Measurements from ENCODE around the gene ARHGAP22. TPM values are rescaled to one million over a fixed set of nuclear protein-coding genes. Genes with fewer than 3 reads are reported as not detected.

The ARHGAP22 gene
- total and polyA plus RNA-seq, 2 experiments from 2014 or later, result 4.8 to 10.7 TPM

DNA sequence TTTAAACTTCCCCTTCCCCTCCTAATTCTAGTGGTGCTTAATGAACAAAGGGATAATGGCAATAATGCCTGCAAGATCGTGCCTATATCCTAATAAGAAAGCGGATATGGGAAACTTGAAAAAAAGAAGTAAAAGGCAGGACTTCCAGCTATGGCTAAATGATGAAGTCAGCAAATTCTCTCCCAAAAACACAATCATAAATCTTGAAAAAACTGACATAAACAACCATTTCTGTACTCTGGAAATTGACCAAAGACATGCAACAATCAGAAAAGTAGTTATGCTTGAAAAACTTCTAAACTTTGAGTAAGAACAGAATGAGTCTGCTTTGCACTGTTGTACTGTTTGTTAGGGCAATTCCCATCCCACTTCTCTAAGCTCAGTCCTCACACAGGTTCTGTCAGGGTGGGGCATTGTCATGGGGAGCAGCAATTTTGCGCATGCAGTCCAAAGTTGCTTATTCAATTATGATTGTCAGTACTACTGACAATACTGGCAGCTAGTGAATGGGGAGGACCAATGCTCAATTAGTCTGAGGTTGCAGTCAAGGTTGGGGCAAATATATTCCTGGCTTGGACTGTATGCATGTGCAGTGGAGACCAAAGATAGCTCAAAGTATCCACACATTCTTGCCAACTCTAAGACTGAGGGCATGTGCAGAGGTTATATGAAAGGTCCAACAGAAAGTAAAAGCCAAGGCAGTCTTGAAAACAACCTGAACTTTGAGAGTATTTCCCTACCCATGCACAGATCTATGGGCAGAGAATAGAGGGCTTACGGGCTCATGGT lies 34.1 kb upstream of the ARHGAP22 start:
- Mint-ChIP-seq H3K27ac (no peak overlapping the region), H3K9me3 (peaks cover 17% of the 10 kb centered on the region), H3K4me1 (no peaks in the 10 kb centered on the region), H3K27me3 (ENCODE audit: insufficient read depth, low read depth, poor library complexity) (peaks cover 3% of the 10 kb centered on the region), H3K4me3 (no peak overlapping the region), H3K36me3 (ENCODE audit: low read depth) (no peaks in the 10 kb centered on the region)
- Histone ChIP-seq H2AFZ (no peak overlapping the region), H3K36me3 (ENCODE audit: insufficient read depth) (no peaks in the 10 kb centered on the region), H3K4me3 (no peak overlapping the region), H3K4me2 (no peak overlapping the region), H3K79me2 (replicated peaks; ENCODE audit: insufficient read depth) (no peaks in the 10 kb centered on the region), H3K9me2 (ENCODE audit: insufficient read depth) (no peaks in the 10 kb centered on the region), H3K27ac (ENCODE audit: low read depth) (no peak overlapping the region), H3K4me1 (ENCODE audit: insufficient read depth) (no peaks in the 10 kb centered on the region), H4K20me1 (replicated peaks; ENCODE audit: insufficient read depth) (no peaks in the 10 kb centered on the region), H3F3A (replicated peaks; ENCODE audit: low read depth) (no peaks in the 10 kb centered on the region), H3K27me3 (ENCODE audit: insufficient read depth) (no peaks in the 10 kb centered on the region)
- TF ChIP-seq, protein P1, sequence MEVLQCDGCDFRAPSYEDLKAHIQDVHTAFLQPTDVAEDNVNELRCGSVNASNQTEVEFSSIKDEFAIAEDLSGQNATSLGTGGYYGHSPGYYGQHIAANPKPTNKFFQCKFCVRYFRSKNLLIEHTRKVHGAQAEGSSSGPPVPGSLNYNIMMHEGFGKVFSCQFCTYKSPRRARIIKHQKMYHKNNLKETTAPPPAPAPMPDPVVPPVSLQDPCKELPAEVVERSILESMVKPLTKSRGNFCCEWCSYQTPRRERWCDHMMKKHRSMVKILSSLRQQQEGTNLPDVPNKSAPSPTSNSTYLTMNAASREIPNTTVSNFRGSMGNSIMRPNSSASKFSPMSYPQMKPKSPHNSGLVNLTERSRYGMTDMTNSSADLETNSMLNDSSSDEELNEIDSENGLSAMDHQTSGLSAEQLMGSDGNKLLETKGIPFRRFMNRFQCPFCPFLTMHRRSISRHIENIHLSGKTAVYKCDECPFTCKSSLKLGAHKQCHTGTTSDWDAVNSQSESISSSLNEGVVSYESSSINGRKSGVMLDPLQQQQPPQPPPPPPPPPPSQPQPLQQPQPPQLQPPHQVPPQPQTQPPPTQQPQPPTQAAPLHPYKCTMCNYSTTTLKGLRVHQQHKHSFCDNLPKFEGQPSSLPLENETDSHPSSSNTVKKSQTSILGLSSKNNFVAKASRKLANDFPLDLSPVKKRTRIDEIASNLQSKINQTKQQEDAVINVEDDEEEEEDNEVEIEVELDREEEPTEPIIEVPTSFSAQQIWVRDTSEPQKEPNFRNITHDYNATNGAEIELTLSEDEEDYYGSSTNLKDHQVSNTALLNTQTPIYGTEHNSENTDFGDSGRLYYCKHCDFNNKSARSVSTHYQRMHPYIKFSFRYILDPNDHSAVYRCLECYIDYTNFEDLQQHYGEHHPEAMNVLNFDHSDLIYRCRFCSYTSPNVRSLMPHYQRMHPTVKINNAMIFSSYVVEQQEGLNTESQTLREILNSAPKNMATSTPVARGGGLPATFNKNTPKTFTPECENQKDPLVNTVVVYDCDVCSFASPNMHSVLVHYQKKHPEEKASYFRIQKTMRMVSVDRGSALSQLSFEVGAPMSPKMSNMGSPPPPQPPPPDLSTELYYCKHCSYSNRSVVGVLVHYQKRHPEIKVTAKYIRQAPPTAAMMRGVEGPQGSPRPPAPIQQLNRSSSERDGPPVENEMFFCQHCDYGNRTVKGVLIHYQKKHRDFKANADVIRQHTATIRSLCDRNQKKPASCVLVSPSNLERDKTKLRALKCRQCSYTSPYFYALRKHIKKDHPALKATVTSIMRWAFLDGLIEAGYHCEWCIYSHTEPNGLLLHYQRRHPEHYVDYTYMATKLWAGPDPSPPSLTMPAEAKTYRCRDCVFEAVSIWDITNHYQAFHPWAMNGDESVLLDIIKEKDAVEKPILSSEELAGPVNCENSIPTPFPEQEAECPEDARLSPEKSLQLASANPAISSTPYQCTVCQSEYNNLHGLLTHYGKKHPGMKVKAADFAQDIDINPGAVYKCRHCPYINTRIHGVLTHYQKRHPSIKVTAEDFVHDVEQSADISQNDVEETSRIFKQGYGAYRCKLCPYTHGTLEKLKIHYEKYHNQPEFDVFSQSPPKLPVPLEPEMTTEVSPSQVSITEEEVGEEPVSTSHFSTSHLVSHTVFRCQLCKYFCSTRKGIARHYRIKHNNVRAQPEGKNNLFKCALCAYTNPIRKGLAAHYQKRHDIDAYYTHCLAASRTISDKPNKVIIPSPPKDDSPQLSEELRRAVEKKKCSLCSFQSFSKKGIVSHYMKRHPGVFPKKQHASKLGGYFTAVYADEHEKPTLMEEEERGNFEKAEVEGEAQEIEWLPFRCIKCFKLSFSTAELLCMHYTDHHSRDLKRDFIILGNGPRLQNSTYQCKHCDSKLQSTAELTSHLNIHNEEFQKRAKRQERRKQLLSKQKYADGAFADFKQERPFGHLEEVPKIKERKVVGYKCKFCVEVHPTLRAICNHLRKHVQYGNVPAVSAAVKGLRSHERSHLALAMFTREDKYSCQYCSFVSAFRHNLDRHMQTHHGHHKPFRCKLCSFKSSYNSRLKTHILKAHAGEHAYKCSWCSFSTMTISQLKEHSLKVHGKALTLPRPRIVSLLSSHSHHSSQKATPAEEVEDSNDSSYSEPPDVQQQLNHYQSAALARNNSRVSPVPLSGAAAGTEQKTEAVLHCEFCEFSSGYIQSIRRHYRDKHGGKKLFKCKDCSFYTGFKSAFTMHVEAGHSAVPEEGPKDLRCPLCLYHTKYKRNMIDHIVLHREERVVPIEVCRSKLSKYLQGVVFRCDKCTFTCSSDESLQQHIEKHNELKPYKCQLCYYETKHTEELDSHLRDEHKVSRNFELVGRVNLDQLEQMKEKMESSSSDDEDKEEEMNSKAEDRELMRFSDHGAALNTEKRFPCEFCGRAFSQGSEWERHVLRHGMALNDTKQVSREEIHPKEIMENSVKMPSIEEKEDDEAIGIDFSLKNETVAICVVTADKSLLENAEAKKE (CRISPR knock-in tag; IDR thresholded peaks at IDR 0.05), result no peak
- TF ChIP-seq ZNF331 (CRISPR knock-in tag; IDR thresholded peaks at IDR 0.05; ENCODE audit: low read depth) (no peak), STAT1 (IDR thresholded peaks at IDR 0.05; ENCODE audit: unreplicated experiment) (no peak), CREB1 (CRISPR knock-in tag; IDR thresholded peaks at IDR 0.05; ENCODE audit: low read depth) (no peak), ZNF114 (CRISPR knock-in tag; IDR thresholded peaks at IDR 0.05) (no peak), EZH2 (IDR thresholded peaks at IDR 0.05; ENCODE audit: low read depth, unreplicated experiment) (no peak), REST (IDR thresholded peaks at IDR 0.05; ENCODE audit: unreplicated experiment) (no peak), JUNB (IDR thresholded peaks at IDR 0.05; ENCODE audit: unreplicated experiment) (no peak), NANOG (IDR thresholded peaks at IDR 0.05; ENCODE audit: borderline replicate concordance) (no peak), EZH2phosphoT487 (IDR thresholded peaks at IDR 0.05; ENCODE audit: unreplicated experiment) (no peak), POLR2AphosphoS5 (IDR thresholded peaks at IDR 0.05; ENCODE audit: low read depth) (no peak)
- TF ChIP-seq, protein P2, sequence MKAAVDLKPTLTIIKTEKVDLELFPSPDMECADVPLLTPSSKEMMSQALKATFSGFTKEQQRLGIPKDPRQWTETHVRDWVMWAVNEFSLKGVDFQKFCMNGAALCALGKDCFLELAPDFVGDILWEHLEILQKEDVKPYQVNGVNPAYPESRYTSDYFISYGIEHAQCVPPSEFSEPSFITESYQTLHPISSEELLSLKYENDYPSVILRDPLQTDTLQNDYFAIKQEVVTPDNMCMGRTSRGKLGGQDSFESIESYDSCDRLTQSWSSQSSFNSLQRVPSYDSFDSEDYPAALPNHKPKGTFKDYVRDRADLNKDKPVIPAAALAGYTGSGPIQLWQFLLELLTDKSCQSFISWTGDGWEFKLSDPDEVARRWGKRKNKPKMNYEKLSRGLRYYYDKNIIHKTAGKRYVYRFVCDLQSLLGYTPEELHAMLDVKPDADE (IDR thresholded peaks at IDR 0.05), result no peak
- TF ChIP-seq, protein P3, sequence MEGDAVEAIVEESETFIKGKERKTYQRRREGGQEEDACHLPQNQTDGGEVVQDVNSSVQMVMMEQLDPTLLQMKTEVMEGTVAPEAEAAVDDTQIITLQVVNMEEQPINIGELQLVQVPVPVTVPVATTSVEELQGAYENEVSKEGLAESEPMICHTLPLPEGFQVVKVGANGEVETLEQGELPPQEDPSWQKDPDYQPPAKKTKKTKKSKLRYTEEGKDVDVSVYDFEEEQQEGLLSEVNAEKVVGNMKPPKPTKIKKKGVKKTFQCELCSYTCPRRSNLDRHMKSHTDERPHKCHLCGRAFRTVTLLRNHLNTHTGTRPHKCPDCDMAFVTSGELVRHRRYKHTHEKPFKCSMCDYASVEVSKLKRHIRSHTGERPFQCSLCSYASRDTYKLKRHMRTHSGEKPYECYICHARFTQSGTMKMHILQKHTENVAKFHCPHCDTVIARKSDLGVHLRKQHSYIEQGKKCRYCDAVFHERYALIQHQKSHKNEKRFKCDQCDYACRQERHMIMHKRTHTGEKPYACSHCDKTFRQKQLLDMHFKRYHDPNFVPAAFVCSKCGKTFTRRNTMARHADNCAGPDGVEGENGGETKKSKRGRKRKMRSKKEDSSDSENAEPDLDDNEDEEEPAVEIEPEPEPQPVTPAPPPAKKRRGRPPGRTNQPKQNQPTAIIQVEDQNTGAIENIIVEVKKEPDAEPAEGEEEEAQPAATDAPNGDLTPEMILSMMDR (conservative IDR thresholded peaks at IDR 0.05; ENCODE audit: low read depth in 2 of 2), result no peak
- ATAC-seq (no peak), DNase-seq (ENCODE audit: low spot score) (no peak)

All from GM23338 (cell line).